Dedifferentiated amniotic fluid mesenchymal stem cell (primary cell): ENCODE measurements around the gene NELFCD.
"Not testable (repeated sequence)": the region's sequence is repeated elsewhere in the genome, so short reads cannot be mapped to it uniquely, and the experiment has no call there.

ENCODE experiments used
- DNase-seq: peaks from one replicate; pipeline ENCODE4 v3.0.0-alpha.2; 2016; ENCODE audit errors: extremely low spot score

NELFCD gene

DNA sequence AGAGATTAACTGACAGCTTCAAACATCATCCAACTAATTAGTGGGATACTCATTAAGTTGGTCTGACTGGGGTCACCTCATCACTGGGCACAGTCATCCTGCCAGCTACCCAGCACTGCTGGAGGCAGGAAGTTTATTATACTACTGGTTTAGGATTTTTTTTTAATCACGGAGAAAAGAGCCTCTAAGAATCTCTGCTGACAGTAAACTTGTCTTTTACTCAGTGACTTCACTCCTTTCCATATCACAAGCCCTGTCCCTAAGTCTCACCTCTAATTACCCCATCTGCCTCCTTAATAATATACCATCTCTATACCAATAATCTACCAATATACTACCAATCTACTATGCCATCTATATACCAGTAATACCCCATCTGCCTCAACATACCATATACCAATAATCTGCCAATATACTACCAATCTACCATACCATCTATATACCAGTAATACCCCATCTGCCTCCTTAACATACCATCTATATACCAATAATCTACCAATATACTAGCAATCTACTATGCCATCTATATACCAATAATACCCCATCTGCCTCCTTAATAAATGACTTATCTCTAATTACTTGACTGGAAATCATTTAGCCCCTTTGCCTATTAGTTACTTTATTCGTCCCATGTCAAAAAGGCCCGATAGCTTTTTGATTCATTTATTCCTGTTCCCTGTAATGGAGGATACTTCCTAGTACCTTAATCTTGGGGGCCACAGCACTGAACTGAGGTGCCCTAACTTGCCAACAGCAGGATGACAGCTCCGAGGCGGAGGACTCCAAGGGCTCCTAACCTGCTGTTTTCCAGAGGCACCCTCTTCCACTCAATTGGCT, 46.1 kb downstream of the NELFCD start:
- DNase-seq: no peak

DNA sequence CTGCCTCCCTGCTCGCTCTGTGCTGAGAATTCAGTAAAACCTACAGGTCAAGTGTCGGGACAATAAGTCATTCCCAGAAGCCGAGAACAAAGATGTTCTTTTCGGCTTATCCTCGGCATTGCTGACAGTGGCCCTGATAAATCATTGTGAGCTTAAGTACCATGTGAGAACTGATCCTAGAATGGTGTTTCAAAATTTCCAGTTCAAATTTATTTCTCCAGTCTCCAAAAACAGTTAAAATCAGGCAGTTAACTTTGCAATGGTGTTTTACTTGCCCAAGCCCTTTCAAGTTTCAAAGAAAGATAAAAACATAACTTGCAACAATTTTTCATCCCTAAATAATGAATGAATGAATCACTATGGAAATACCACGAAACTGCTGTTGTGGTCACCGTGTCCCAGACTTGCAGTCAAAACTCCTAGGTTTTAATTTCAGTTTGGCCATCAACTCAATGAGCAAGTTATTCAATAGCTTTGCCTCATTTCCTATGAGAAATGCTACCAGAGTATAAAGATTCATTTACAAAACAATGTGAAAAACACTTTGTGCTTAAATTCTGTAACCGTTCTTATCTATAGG, 46.8 kb downstream of the NELFCD start:
- no peak for DNase-seq

DNA sequence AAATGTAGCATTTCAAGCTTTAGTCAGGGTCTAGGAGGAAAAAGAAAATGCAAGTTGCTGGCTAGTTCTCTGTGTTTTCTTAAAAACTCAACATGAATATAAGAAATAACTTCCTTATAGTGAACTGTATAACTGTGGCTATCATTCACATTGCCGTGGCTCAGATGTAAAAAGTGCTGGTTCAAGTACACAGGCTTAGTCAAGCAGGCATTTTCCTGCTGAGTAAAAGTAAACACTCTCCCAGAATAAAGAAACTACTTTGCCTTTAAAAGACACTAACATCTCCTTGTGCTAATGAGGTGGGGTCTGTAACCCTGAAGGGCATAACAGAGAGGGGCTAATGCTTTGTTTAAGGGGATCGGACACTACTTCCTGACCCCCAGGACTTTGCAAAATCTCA, 47.8 kb downstream of the NELFCD start:
- no peak for DNase-seq

DNA sequence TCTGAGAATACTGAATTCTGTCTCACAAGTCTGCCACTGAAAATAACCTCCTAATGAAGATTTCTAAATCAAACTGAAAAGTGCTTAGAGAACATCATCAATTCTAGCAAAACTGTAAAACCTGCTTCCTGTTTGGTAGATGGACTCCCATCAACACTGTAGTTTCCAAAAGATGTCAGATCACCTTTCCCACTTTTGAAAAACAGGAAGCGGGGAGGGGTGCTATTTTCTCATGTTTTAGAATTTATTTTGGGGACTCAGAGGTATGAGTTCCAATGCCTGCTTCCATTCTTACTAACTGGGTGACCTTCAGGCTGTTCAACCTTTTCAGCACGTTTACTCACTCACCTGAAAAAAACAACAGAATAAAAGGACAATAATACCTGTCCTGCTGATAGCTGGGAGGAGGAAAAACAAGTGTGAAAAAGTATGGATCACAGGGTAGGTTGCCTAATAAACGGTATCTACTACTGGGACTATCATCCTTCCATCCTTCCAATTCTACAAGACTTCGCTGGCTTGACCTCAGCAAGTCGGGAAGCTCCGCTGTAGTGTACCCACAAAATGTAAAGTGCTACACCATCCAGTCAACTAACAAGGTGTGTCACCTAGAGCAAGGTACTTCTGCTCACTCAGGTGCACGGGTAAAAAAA, 50.0 kb downstream of the NELFCD start:
- DNase-seq: no peak

DNA sequence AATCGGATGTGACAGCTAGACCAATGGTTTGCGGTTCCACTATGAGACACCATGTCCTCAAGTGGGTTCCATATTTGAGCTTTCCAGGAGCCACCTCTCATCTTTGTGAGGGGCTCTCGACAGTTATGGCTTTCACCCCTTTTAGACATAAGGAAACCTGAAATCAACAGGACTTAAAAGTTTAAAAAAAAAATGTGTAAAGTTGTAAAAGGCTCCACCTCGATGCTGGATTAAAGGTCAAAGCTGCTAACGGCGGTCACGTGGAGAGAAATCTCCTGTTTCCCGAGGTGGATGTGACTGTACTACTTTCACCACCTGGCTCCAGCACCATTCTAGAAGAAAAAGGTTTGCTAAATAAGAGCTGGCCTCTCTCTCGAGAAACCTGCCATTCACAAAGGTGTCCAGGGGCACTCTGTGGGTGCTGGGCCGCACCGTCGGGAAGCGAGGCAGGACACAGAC, 50.5 kb downstream of the NELFCD start:
- DNase-seq: no peak

DNA sequence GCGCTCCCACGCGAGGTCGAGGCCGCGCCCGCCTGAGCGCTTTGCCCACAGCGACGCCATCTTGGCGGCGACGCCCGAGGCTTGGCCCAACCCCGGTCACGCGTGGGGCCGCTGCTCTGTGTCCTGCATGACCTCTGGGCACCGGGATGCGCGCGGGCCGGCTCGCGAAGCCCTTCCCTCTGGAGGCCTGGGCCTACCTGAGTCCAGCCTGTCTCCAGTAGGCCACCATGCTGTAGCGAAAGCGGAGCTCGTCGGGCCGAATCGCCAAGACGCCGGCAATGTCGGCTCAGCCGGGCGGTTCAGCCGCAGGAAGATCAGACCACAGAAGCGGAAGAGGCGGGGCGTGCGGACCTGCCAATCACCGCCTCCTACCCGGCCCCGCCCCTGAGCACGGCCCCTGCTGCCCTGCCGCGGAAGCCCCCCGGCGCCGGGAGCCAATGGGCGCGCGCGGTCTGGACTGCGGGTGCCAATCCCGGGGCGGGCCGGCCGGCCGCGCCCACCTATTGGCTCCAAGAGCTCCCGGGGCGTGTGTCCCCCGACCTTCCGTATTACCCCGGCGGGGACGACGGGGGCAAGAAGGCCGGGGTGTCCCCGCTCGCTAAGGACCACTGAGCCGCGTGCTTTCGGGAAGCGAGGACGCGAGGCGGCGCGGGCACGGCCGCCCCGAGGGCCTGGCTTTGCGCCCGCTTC, 51.1 kb downstream of the NELFCD start, which contains the start of gene ATP5F1E:
Gene ATP5F1E (minus strand): TSS at position 313 of the 690 bp plus-strand sequence. CDS start 84 bp downstream, at position 229.
- peak; percentile 91 for DNase-seq

DNA sequence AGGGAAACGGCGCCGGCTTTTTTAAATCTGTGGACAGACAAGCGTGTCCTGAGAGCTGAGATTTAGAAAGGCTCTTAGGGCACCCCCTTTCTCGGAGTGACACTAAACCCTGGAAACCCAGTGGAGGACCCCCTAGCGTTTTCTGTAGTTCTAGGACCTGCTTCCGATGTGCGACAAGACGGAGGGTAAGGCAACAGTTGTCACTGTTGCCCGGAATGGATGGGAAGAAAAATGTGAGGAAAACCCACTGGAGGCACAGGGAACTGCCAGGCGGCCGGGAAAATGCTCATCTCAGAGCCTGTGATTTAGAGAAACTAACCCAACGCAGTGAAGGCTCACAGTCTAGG, 51.6 kb downstream of the NELFCD start:
- DNase-seq: peak; percentile 49

DNA sequence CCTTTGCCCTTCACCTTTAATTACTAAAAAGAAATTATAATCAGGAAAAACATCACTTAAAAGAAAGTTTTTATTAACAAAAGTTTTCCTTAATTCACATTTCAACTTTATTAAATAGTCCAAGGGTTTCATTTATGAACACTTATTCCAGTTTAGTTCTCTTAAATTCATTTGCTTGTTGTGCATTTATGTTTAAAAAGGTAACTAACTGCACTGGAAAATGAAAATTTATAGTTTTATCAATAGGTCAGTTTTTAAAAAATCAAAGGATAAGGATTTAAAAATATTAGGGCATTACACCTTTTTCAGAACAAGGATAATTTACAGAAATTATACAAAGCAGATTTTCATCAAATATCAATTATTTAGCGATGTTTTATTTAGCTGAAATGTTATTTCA, 52.0 kb downstream of the NELFCD start:
- no peak for DNase-seq

DNA sequence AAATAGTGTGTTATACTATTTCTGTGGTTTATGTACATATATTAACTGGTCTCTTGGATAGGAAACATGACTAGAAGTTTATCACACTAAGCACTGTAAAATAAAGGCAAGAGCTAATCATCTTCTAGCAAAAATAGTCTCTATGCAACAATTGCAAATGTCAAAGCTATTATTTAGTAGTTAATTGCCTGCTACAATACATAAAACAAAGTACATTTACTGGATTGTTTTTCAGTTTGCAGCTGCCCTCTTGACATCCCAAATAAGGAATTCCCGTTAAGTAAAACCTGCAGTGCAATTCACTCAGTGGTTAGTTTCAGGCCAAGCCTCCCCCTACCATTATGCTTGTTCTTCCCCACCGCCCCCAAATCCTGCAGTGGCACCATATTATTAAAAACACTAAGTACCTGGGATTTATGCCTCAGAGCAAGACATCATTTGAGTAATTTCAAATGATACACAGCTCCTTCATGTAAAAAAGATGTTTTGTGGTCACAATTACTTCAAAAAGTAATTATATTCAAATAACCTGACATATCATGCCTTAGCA, 52.6 kb downstream of the NELFCD start:
- no peak for DNase-seq

DNA sequence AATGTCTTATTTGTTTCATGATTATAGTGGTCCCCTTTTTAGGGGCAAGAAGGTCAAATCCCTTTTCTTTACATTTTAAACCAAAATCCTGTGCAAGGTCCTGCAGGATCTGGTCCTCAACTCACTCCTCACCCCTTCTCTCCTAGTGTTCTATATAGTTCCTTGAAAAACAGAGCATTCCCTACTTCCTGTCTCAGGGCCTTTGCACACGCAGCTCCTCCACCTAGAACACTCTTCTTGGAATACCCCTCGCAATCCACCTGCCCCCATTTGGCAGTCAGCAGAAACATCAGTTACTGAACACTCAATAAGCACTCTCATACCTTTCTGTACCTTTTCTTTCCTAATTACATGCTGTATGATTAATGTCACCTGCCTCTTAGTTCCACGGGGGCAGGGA, 54.3 kb downstream of the NELFCD start:
- DNase-seq: no peak

DNA sequence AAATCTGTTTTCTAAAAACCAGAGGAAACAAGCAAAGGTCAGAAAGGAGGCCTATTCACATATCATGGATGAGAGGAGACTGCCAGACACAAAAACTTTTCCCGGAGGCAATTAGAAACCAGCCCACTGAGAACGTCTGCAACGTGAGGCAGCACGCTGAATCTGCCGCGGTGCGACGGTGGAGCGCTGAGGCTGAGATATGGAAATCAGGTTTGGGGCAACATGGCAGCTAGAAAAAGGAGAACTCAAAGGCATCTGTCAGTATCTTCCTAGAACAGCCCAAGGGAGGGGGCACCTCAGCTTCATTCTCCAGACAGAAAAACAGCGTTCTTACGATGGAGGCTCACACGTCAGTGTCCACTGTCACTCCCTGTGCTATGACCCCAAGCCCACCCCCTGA, 56.3 kb downstream of the NELFCD start:
- DNase-seq: no peak

DNA sequence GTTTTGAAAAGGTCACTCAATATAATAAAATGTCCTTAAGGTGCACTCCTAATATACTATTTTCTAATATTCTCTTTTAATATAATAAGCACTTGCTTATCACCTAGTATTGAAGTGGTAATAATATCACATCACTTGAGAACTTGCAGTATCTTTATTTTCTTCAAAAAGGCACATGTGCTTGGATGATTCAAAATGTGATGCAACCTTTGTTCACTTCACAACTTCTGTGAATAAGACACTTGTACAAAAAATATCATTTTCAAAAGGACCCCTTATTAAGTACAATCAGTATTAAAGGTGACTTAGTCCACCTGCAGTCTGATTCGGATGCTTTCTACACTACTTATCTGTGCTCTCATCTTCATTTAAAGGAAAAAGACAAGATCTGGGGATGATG, 58.2 kb downstream of the NELFCD start:
- DNase-seq: no peak

DNA sequence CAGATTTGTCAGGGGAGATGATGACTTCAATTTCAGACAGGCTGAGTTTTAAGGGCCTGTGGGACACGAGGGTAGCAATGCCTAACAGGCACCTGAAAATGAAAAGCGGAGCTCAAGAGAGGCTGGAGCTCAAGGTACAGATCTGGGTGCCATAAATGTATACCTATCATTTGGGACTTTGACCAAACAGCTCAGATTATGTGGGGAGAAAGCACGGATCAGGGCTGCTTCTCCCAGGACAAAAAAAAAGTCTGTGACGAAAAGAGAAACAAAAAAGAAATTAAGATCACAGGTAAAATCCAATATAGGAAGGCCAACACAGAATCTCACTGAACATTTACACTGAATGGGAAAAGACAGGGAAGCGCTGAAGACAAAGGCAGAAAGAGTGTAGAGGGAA, 59.6 kb downstream of the NELFCD start:
- no peak for DNase-seq

DNA sequence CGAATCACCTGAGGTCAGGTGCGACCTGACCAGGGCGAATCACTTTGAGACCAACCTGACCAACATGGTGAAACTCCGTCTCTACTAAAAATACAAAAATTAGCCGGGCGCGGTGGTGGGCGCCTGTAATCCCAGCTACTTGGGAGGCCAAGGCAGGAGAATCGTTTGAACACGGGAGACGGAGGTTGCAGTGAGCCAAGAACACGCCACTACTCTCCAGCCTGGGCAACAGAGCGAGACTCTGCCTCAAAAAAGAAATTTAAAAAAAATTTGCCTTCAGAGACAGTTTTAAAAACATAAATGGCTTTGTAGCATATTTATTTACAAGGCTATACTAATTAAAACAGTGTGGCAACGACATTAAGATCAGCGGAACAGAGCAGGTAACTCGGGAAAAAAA, 60.4 kb downstream of the NELFCD start:
- DNase-seq: not testable (repeated sequence)

DNA sequence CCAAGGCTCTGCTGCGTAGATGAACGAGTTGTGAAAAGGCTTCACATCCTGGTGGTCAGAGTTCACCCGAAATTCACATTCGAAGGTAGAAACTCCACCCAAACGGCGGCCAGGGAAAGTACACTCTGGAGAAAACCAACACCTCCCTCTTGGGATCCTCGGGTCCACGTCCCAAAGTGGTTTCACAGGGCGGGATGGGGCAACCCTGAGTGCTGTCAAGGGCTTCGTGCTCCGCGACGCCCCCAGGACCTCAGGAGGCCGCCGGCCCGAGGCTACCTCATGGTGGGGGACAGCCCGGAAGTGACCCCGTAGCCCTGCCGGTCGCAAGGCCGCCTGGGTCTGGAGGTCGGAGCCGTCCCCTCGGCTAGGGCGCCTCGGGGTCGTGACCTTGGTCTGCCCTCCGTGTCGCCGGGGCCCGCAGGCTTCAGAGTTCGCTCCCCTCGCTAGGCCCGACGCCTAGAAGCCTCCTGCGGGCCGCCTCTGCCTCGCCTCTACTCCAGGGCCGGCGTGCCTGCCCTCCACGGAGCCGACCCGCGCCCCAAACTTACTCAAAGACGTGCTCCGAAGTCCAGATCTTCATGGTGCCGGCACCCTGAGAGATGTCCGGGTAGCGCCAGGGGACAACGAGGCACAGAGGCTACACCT, 61.2 kb downstream of the NELFCD start, which contains the start of gene PRELID3B:
Gene PRELID3B (minus strand): TSS at position 636 of the 645 bp plus-strand sequence. CDS start 56 bp downstream, at position 580.
- DNase-seq: no peak

DNA sequence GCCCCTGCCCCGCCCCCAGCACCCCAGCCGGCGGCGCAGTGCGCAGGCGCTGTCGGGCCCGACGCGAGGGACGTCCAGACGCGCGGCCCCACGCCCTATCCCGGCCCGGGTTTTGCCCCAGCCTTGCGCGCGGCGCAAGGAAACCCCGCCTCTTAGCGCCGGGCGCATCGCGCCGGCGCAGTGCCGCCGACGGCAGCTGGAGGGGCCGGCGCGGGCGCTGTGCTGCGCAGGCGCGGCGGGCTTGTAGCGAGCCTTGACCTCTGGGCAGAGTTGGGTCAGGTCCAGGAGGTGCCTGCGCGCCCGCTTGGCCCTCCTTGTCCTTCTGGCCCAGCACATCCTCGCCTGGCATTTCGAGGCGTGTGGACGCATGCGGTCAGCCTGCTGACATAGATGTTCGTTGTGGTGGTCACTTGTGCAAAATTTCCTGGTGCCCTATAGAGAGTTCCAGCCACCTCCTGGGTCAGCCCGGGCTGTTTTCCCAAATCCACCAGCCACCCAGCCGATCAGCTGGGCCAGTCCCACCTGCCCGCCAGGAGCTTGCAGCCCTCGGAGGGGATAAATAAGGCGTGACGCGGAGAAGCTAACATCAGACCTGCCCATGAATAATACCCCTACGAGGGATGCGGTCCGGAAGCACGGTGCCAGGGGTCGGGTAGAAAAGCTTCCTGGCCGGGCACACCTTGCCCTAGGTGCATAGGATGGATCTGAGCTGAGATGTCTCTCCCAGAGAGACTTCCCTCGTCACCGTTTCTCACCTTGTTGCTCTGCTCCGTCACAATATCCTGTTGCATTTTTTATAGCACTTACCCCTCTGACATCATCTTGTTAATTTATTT, 62.0 kb downstream of the NELFCD start:
- peak; percentile 71 for DNase-seq

DNA sequence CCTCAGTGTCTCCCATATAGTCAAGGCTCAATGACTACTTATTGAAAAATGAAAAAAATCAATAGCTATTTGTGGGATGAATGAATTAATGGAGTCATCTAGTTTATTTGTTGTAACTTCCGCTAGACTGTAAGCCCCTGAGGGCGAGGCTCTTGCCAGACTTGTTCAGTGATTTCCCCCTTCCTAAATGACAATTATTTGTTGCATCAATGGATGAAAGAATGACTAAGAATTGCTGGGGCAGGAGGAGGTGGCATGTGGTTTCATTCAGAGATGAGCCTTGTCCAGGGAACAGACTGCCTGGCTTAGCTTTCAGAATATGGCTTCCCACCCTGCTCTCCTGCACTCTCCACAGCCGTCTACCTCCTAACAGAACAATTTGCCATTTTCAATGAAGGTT, 62.6 kb downstream of the NELFCD start:
- no peak for DNase-seq

DNA sequence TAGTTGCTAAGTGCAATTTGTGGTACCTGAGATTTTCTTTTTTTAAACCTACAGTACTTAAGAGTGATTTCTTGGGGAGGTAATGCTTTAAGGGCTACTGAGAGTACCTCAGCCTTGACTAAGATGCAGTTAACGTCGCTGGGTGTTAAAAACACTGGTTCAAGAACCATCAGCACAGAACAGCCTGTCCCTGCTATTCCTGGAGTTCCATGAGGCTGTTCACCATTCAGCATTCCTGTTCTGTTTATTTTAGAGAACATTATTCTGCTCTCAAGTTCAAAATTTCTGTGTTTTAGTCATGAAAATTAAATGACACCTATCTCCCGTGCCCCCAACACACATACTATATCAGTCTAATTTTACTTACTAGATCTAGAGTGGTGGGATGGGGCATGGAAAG, 63.2 kb downstream of the NELFCD start:
- no peak for DNase-seq
